Astrocyte of the spinal cord (primary cell): ENCODE results near the gene CUBN.

ENCODE experiments used
- DNase-seq: peaks from one replicate; pipeline ENCODE4 v3.0.0; 2011; ENCODE audit warnings: low read depth, low spot score
- H3K4me3 ChIP-seq: 2 replicates; pipeline ENCODE4 v1.5.1; 2011; ENCODE audit warnings: low read depth, mild to moderate bottlenecking, low read length, moderate library complexity
- in situ Hi-C: cut with HindIII; loops from 2 replicates; pipeline ENCODE4 v1.10.0; 2017; ENCODE audit warnings: low sequenced_read_pairs
- TF ChIP-seq, protein P1 (sequence below): IDR thresholded peaks from 2 replicates; pipeline ENCODE4 v1.5.1; 2012; ENCODE audit warnings: low read depth, mild to moderate bottlenecking, low read length, inconsistent platforms

Gene CUBN

GRCh38 chr10:16870331-16870730 lies 259.3 kb downstream of the CUBN start:
- no peak for DNase-seq
- H3K4me3 ChIP-seq: no peak overlapping the region
- TF ChIP-seq, protein P1, sequence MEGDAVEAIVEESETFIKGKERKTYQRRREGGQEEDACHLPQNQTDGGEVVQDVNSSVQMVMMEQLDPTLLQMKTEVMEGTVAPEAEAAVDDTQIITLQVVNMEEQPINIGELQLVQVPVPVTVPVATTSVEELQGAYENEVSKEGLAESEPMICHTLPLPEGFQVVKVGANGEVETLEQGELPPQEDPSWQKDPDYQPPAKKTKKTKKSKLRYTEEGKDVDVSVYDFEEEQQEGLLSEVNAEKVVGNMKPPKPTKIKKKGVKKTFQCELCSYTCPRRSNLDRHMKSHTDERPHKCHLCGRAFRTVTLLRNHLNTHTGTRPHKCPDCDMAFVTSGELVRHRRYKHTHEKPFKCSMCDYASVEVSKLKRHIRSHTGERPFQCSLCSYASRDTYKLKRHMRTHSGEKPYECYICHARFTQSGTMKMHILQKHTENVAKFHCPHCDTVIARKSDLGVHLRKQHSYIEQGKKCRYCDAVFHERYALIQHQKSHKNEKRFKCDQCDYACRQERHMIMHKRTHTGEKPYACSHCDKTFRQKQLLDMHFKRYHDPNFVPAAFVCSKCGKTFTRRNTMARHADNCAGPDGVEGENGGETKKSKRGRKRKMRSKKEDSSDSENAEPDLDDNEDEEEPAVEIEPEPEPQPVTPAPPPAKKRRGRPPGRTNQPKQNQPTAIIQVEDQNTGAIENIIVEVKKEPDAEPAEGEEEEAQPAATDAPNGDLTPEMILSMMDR: no peak
- in situ Hi-C loops: loop anchor here (25.0 kb wide), 1 partner anchor 367 kb away; the partner anchor contains the start of gene VIM

DNA sequence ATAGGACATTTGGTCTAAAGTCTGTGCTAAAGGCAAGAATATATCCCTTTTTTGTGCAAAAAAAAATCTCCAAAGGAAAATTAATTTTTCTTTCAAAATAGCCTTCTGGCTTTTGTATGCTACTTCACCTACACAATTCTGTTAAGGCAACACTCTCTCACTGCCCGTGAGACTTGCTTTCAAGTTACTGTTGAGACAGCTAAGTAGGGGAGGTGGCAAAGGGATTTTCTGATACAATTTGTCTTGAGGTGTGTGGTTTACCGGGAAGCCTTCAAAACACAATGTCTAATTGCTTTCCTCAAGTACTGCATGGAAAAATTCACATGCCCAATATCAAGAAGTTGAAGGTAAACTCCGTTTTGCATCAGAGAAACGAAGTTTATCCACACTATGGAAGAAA lies 261.6 kb downstream of the CUBN start:
- no peak for DNase-seq
- no peak overlapping the region for H3K4me3 ChIP-seq
- in situ Hi-C loops: loop anchor here (25.0 kb wide), 1 partner anchor 369 kb away; the partner anchor contains the start of gene VIM
- TF ChIP-seq, protein P1: no peak

GRCh38 chr10:16867556-16867955 lies 262.1 kb downstream of the CUBN start:
- TF ChIP-seq, protein P1: no peak
- in situ Hi-C loops: loop anchor here (25.0 kb wide), 1 partner anchor 370 kb away; the partner anchor contains the start of gene VIM
- peak; percentile 88 for DNase-seq

DNA sequence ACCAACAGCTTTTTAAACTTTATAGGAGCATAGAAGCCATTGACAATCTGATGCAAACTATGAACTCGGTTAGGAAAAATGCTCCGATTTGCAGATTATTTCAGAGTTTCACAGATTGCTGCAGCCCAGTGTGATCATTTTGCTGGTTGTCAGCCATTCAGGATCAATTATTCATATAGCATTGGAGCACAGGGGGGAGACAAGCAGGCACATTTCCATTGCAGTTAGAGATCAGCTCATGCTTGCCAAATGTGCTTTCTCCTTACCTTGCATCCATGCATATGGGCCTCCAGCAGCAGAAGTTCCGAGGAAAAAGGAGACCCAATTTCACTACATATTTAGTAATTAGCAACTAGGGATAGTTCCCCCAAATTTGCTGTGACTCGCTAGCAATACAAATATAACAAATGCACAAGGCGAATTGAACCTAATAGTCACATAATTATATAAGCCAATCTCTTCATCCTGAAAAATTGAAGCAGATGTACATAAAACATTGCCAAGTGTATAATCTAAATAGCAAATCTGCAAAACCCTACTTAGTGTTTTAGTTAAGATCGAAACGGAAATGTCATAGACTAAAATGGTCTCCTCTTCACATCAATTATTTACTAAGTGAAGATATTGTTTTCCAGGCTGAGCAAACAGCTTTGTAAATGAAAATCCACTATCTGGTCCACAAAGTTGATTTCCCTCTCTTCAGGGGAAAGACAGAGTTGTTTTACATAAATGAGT lies 262.9 kb downstream of the CUBN start:
- no peak overlapping the region for H3K4me3 ChIP-seq
- TF ChIP-seq, protein P1: no peak
- DNase-seq: no peak
- in situ Hi-C loops: loop anchor here (25.0 kb wide), 1 partner anchor 371 kb away; the partner anchor contains the start of gene VIM

More at GRCh38 chr10:16867556-16867955, 262.1 kb downstream of the CUBN start:
- no peak overlapping the region for H3K4me3 ChIP-seq

GRCh38 chr10:16865766-16866165 lies 263.8 kb downstream of the CUBN start:
- in situ Hi-C loops: loop anchor here (25.0 kb wide), 1 partner anchor 372 kb away; the partner anchor contains the start of gene VIM
- no peak overlapping the region for H3K4me3 ChIP-seq
- TF ChIP-seq, protein P1: no peak
- DNase-seq: no peak

DNA sequence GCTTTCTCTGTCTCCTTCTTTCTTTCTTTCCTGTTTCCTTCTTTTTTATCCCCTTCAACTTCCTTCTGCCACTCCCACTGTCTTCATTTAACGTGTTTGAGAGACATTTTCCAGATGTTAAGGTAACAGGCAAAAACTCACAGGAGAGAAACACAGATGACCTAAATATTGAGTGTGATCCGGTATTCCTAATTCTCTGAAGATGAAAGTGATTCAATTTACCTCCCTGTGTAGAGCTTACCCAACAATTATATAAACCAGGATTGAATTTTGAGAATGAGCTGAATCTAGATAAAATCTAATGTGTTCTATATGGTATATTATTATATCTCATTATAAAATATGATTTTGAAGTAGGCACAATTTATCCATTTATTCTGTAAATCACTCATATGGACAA lies 265.8 kb downstream of the CUBN start:
- in situ Hi-C loops: loop anchor here (25.0 kb wide), 1 partner anchor 374 kb away; the partner anchor contains the start of gene VIM
- TF ChIP-seq, protein P1: no peak
- no peak for DNase-seq

More for the DNA sequence above, 265.8 kb downstream of the CUBN start:
- no peak overlapping the region for H3K4me3 ChIP-seq
